EL (cell line): ENCODE data around the gene FAM13B.
"Not testable (repeated sequence)": the region's sequence is repeated elsewhere in the genome, so short reads cannot be mapped to it uniquely, and the experiment has no call there.

Experiments used
- DNase-seq: peaks from one replicate; pipeline ENCODE4 v3.0.0-alpha.2; 2016

The FAM13B gene

DNA sequence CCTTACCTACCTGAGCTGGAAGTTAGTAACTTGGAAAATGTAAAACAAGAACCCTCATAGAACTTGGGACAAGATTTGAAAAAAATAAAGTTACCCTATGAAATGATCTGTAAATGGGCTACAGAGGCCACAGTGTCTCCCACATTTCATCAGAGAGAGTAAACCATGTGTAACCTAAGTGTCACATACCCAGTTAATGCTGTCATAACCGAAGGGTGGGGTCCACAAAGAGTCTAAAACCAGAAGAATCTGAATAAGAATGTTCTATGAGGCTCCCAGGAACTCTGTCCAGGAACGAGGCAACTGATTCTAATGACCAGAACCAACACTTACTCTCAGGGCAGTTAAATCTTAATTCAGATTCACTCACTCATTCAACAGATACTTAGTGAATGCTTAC, 1.0 kb upstream of the FAM13B start:
- DNase-seq = peak; percentile 81

DNA sequence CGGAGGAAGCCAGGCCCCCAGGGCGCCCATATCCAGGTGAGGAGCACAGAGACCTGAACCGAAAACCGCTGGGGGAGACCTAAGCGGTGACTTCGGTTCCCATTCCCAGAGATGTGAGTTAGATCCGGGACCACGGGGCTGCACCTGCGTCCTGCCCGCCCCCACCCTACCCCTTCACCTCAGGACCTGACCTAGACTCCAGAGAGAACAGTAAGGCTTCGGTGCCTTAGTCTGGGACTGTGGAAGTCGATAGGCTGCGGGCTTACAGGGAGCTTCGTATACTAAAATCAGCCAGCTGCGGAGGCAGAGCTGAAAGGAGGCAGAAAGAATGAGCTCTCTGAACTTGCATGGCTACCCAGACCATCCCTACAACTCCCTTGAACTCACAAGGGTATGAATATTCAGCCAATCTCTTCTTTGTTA, 518 bp upstream of the FAM13B start:
- DNase-seq = peak; percentile 18

DNA sequence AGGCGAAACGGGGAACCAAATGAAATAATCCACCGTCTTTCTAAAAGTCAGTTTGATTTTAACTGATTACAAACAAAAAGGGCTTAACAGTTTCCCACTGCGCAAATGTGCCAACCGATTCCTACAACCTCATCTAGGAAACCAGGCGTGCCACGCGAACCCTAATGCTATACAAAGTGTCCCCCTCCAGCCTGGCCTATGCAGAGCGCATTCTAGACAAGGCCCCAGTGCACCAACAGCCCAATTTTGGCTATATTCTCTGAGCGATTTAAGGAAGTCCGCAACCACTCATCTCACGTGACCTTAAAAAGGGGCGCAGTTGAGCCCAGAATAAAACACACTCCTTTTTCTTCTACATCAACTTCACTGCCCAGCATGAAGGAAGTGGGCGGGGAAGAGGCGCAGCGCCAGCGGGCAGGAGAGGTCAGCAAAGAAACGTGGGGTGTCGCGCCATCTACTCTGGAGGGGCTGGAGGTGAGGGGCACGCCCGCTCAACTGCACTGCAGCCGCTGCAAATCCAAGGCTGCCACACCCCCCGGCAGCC, 779 bp downstream of the FAM13B start:
- DNase-seq = peak; percentile 72

DNA sequence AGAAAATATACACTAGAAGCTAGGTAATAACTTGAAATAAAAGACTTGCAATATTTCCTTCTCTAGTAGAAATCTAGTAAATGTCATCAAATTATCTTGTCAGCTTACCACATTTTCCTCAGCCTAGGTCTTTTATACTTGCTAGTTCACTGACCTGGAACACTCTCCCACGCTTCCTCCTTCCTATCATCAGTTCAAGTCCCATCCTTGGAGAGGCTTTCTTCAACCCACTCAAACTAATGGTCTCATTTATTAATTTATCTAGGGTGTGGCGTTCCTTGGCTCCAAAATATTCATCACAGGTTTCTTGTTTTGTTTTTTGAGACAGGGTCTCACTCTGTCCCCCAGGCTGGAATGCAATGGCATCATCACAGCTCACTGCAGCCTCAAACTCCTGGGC, 2.9 kb downstream of the FAM13B start:
- DNase-seq = no peak

DNA sequence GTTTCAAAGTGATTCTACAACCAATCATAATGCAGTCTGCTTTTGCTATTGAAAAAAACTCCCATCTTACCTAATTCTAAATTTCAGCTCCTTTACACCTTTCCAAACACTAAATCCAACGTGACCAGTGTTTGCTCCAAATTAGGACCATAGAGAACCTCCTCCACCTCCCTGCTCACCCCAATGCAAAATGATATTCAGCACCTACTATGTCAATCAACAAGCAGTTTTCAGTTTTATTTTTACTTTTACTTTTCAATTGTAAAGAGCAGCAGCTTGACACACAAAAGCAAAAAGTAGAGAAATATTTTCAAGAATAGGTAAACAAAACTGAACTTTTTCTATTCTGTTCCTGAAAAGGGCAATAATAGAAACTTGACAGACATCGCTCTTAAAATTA, 3.4 kb downstream of the FAM13B start:
- no peak for DNase-seq

DNA sequence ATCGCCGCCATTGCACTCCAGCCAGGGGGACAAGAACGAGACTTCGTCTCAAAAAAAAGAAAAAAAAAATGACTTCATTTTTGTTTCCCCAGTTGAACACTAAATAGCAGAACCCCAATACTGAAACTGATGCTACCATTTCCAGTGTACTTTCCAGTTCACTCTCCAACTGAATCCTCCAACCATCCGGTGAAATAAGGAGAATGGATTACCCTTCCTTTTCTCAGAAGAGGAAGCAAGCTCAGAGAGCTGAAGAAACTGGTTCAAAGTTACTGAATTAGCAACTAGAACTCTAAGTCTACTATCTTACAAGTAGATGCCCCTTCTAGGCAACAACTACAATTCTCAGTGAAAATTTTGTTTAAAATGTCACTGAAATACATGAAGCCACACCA, 3.9 kb downstream of the FAM13B start:
- DNase-seq = no peak

DNA sequence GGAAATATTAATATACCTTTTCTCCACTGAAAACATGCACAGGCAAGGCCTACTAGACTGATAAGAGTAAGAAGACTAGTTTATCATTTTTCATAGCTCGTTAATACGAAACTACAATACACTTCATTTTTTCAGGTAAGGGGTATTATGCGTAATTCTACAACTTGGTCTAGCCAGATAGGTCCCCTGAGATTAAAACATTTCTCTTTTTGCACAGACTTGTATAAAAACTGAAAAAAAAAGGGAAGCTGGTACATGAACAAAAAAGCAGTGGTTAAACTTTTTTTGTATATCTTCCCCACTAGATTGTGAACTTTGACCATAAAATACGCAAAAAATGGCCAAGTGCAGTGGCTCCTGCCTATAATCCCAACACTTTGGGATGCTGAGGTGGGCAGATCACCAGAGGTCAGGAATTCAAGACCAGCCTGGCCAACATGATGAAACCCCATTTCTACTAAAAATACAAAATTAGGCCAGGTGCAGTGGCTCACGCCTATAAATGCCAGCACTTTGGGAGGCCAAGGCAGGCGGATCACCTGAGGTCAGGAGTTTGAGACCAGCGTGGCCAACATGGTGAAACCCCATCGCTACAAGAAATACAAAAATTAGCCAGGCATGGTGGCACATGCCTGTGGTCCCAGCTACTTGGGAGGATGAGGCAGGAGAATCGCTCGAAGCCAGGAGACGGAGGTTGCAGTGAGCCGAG, 4.5 kb downstream of the FAM13B start:
- not testable (repeated sequence) for DNase-seq

DNA sequence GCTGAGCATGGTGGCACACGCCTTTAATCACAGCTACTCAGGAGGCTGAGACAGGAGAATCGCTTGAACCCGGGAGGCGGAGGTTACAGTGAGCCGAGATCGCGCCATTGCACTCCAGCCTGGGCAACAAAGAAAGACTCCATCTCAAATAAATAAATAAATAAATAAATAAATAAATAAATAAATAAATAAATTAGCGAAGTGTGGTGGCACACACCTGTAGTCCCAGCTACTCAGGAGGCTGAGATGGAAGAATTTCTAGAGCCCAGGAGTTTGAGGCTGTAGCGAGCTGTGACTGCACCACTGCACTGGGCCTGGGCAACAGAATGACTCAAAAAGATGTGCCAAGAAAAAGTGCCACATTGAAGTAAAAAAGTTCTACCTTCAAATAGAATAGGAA, 6.1 kb downstream of the FAM13B start:
- DNase-seq = not testable (repeated sequence)

DNA sequence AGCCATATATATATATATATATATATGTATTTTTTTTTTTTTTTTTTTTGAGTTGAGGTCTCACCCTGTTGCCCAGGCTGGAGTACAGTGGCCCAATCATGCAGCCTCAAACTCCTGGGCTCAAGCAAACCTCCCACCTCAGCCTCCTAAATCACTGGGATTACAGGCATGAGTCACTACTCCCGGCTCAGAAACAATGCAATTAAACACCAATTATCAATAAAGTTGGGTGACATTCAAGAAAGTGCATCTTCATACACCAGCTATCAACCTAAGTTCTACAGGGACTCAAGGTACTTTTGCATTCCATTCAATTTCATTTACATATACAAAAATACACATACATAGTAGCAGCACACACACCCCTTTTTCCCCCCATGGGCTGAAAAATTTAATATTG, 7.6 kb downstream of the FAM13B start:
- DNase-seq = no peak

DNA sequence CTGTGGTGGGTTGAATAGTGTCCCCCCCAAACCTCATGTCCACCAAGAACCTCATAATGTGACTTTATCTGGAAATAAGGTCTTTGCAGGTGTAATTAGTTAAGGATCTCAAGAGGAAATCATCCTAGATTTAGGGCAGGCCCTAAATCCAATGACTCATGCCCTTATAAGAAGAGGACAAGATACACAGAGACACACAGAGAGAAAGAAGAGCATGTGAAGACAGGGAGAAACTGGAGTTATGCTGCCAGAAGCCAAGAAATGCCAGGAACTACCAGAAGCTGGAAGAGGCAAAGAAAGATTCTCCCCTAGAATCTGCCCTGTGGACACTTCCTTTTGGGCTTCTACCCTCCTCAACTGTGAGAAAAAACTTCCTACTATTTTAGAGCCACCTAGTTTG, 8.8 kb downstream of the FAM13B start:
- DNase-seq = peak; percentile 48

DNA sequence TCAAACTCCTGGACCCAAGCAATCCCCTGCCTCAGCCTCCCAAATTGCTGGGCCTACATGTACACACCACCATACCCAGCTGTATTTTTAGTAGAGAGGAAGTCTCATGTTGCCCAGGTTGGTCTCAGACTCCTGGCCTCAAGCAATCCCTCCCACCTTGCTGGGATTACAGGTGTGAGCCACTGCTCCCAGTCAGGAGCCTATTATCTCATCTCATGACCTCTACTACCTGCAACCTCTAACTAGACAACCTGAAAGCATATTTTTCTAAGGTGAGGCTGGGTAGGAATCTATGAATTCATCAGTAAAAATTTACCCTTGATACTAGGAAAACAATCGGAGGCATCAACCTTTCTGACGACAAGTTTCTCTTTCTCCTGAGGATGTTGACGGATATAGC, 10.0 kb downstream of the FAM13B start:
- DNase-seq = no peak

DNA sequence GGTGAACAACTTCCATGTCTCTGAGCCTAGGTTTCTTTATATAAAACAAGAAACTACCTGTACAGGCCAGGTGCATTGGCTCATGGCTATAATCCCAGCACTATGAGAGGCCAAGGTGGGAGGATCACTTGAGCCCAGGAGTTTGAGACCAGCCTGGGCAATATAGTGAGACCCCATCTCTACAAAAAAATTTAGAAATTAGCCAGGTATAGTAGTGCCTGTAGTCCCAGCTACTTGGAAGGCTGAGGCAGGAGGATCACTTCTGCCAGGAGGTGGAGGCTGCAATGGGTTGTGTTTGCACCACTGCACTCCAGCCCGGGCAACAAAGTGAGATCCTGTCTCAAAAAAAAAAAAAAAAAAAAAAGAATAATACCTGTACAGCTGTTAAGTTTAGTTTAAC, 11.1 kb downstream of the FAM13B start:
- DNase-seq = no peak

DNA sequence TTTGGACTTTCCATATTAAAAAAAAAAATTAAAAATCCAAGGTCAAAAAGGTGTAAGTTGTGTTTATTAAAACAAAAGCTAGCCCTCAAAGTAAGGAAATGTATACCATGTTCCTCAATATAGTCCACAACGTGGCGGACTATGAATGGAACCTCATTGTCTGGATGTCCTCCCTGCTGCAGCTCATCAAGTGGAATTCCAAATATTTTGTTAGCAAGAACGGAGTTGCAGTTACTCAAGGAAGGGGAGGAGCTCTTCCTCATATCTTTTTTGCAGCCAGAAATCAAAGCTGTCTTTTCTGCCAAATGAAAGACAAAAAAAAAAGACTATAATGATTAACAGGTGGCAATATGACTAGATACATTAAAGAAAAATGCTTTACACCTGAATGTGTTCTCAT, 14.0 kb downstream of the FAM13B start:
- peak; percentile 23 for DNase-seq

DNA sequence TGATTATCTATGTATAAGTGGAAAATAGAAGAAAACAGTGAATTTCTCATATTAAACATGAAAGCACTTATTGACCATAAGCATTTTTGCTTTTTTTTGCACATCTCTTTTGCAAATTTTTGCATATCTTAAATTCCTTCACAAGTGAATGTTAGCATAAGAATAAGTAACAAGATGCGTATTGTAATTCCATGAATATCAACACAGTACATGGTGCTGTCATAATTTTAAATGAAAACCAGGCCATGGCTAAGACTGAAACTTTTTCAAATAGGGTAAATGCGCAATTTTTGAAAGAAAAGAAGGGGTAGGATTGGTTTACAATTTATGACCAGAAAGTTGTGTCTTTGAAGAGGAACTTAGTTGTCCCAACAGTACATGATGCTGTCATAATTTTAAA, 17.0 kb downstream of the FAM13B start:
- DNase-seq = no peak

DNA sequence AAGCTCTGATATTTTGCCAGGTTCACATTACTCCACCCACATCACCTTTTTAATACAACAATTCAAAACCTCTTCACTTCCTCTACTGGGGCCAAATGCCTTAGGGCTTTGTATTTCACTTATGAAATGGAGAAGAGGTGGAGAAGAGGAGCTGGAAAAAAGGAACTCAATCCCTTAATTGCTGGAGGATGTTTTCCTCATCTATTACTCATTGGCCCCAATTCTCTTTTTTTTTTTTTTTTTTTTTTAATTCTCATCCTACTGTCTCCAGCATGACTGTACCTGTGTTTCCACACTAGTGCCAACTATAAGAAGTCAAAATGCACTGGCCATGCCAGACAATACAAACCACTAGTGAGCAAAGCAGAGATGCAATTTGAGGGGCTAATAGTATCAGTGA, 20.9 kb downstream of the FAM13B start:
- peak; percentile 26 for DNase-seq

DNA sequence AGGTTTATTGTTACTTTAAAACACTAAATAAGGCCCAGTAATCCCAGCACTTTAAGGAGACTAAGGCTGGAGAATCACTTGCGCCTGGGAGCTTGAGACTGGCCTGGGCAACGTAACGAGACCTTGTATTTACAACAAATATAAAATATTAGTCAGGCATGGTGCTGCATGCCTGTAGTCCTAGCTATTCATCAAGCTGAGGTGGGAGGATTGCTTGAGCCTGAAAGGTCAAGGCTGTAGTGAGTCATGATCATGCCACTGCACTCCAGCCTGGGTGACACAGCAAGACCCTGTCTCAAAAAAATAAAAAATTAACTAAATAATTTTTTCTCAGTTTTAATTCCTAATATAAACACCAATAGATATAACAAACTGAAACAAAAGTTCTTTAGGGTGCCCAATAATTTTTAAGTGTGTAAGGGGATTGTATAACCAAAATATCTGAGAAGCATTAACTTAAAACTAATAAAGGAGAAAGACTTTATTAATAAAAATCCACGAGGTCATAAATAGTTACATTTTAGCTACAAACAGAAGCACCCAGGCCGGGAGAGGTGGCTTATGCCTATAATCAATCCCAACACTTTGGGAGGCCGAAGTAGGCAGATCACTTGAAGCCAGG, 32.7 kb downstream of the FAM13B start:
- peak; percentile 71 for DNase-seq

DNA sequence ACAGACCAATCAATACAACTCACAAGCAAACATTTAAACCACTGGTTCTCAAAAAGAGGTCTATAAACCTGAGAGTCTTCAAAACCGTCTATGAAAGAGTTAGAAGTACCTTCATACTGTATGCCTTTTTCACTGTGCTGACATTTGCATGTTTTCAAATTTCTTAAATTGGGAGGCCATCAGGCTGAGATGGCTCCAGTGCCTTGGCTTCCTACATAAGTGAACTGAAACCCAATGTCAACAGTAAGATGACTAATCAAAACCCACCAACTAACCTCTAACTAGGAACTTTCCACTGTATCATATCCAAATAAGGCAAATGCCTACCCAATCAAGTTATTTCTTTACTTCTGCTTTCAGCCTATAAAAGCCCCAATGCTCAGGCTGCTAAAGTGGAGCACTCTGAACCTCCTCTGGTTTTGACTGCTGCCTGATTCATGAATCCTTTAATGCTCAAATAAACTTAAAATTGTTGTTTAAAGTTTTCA, 35.1 kb downstream of the FAM13B start:
- DNase-seq = peak; percentile 20

DNA sequence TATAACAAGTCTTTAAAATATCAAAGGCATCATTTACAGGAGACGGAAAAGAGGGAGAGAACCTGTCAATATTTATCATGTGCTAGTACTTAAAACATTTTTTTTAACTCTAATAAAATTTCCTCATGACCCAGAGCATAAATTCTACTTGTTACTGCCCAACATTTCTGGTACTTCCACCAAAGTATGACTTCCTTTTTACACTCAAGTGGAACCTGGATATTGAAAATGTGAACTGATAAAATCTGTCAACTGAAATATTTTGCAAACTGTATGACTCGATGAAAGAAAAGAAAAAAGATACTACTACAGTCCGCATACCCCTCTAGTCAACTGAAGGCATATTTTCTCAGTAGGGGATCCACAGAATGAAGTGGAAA, 37.1 kb downstream of the FAM13B start:
- peak; percentile 8 for DNase-seq

DNA sequence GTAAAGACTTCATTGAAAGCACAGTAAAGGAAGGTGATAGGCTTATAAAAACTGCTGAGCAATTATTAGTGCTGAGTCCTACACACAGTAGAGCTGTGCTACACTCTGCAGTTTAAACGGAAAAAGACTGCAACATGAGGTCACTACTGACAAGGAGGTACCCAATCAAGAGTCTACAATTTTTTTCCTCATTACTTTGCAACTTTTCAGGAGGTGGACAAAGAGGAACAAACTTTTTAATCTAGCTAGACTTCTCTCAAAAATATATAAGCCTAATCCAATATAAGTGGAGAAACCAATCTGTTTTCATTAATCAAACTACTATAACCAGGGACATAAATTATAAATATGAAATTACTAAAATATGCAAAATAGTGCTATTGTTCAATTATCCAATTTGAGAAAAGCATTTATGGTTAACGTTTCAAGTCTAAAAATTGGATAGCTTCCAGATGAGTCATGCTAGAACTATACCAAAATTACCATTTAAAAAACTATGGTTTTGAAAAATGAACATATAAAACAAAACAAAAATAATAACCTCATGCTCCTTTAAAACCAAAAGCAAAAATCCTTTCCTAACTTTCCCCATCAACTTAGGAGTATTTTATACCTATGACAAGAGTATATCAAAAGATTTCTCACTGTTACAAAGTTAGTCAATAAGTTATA, 37.7 kb downstream of the FAM13B start:
- DNase-seq = peak; percentile 47

DNA sequence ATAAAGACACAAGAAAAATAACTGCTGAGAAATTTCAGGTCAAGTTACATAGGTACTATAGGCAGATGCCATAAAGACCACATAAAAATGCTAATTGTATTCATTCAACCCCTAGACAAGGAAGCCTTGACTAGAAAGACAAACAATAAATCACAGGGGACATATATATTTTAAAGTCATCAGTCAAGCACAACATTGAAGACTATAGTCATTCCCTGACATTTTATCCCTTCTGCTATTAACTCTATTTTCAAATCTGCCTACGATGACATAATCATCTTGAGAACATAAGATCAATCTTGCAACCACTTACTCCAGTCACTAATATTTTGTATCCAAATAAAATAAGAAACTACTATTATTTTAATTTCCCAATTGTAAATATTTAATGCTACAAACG, 38.3 kb downstream of the FAM13B start:
- DNase-seq = no peak

DNA sequence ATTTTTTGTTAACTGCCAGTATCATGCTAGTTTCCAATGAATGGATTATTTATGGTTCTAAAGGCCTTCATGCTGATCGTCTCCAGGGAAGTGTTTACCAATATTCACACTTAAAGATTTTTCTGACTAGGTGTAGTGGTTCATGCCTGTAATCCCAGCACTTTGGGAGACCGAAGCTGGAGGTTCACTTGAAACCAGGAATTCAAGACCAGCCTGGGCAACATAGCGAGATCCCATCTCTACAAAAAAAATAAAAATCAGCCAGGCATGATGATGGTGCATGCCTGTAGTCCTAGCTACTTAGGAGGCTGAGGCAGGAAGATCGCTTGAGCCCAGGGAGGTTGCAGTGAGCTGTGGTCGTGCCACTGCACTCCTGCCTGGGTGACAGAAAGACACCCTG, 43.5 kb downstream of the FAM13B start:
- DNase-seq = no peak

DNA sequence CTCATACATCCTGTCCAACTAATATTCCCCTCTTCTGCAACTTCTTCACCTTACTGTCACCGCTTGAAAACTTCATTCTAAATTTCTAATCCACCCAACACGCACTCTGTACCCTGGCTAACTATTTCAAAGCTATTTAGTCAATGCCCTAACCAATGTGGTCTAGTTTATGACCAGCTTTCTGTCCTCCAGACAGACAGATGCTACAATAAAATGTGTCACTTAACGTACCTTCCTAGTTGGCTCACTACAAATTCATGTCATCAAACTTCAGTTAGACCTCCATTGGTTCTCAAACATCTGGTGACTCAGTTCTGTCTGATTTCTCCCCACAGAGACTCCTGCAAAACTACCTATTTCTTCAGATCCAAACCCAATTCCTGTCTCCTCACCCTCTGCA, 57.7 kb downstream of the FAM13B start:
- DNase-seq = no peak

DNA sequence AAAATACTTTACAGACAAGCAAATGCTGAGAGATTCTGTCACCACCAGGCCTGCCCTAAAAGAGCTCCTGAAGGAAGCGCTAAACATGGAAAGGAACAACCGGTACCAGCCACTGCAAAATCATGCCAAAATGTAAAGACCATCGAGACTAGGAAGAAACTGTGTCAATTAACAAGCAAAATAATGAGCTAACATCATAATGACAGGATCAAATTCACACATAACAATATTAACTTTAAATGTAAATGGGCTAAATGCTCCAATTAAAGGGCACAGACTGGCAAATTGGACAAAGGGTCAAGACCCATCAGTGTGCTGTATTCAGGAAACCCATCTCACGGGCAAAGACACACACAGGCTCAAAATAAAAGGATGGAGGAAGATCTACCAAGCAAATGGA, 62.5 kb downstream of the FAM13B start:
- DNase-seq = not testable (repeated sequence)

DNA sequence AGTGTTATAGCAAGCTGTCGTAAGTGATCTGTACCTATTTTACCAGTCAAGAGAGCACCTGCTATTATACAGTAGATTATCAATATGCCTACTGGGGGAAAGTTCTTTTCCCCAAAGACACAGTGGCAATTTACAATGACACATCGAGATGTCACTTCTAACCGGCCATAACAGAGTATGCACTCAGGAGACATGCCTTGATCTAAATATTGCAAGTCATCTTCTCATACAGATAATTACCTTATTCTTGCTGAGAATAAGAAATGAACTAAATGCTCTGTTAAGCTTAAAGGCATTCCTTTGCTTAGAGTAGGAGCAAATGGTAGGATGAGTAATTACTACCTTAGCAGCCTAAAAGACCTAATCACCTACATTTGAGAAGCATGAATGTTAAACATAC, 72.1 kb downstream of the FAM13B start:
- DNase-seq = no peak
